Renal pelvis (tissue), 12 donors: ENCODE results near the gene SLC24A4. TPM values are rescaled to one million over a fixed set of nuclear protein-coding genes. Genes with fewer than 3 reads are reported as not detected.
A peak's percentile ranks its signal among the peaks of the same experiment; 100 is the strongest.

Experiments
- DNase-seq: peaks from one replicate; pipeline ENCODE4 v3.0.0-alpha.2; 2013
- long read RNA-seq, 16 experiments: transcript quantifications; one replicate each; lab custom pipeline, GENCODE V29; 2026
- polyA plus RNA-seq, 3 donors: library from polyadenylated mRNA; unstranded; fragments of 120-200 nt; gene quantifications; one replicate each; pipeline ENCODE4 v1.2.1, GENCODE V29; 2013; ENCODE audit not compliant: insufficient read length in 3 of 3

The SLC24A4 gene, protein sequence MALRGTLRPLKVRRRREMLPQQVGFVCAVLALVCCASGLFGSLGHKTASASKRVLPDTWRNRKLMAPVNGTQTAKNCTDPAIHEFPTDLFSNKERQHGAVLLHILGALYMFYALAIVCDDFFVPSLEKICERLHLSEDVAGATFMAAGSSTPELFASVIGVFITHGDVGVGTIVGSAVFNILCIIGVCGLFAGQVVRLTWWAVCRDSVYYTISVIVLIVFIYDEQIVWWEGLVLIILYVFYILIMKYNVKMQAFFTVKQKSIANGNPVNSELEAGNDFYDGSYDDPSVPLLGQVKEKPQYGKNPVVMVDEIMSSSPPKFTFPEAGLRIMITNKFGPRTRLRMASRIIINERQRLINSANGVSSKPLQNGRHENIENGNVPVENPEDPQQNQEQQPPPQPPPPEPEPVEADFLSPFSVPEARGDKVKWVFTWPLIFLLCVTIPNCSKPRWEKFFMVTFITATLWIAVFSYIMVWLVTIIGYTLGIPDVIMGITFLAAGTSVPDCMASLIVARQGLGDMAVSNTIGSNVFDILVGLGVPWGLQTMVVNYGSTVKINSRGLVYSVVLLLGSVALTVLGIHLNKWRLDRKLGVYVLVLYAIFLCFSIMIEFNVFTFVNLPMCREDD
- under 1 TPM; 0.13 to 0.47 (median 0.19) TPM for polyA plus RNA-seq
- long read RNA-seq, donor 1 = 0 reads
- long read RNA-seq, donor 2 = 0 reads
- long read RNA-seq, donor 3 = 0 reads
- long read RNA-seq, donor 4 = 0 reads
- long read RNA-seq, donor 5 = 0 reads
- long read RNA-seq, donor 6 = 0 reads
- long read RNA-seq, donor 7 = 0 reads
- long read RNA-seq, donor 8 = 0 reads
- long read RNA-seq, donor 9 = 0 reads
- long read RNA-seq, donor 10 = 0 reads
- long read RNA-seq, donor 11 = 0 reads
- long read RNA-seq, donor 12 = 0 reads
- long read RNA-seq, donor 13 = 0 reads
- long read RNA-seq, donor 14 = 0 reads
- long read RNA-seq, donor 15 = 0 reads
- long read RNA-seq, donor 16 = 0 reads

DNA sequence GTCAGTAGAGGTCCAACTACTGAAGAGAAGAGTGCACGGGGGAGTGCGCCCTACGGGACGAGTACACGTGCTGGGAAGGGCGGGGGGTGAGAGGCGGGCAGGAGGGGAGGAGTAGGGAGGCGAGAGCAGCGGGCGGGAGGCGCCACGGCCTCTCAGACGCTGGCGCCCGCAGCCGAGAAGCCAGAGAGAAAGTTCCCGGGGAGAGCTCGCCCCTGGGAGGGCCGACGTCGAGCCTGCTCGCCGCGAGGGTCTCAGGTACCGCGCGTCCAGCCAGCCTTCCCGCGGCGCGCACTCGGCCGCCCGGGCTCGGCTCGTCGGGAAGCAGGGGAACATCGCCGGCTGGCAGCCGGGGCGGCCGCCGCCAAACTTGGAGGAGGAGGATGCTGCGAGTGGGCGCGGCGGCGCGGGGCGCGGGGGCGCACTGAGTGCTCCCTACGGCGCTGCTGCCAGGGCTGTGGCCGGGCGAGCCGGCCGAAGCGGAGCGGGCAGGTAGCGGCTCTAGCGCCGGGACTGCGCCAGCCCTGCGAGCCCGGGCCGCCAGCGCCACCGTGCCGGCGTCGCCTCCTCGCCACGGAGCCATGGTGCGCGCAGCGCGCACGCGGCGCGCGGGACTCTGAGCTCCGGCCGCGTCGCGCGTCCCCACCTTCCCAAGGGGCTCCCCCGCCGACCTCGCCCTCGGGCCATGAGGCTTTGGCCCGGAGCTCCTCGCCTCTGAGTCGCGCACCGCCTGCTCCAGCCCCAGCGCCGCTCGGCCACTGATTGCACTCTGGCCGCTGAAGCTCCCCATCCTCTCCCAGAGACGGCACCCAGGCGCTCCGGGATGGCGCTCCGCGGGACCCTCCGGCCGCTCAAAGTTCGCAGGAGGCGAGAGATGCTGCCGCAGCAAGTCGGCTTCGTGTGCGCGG lies at the start of gene SLC24A4:
SLC24A4 (plus strand) TSS at position 155 of the 905 bp plus-strand sequence; CDS start at position 821, 666 bp downstream.
- peak; percentile 19 for DNase-seq

DNA sequence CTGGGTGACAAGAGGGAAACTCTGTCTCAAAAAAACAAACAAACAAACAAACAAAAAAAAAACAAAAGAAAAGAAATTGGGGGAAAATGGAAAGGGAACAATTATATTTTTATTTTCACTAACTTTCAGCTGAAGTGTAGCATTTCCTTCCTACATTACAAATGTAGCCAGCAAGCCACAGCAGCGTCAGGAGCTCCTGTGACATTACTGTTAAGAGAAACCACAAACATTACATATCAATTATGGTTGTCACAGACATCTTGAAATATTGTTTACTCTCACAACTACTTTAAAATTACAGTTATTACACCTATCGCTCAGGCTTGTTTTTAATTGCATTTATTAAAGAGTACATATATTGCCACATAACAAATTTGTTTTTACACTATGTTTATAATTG lies 49.8 kb upstream of the SLC24A4 start:
- DNase-seq = no peak

DNA sequence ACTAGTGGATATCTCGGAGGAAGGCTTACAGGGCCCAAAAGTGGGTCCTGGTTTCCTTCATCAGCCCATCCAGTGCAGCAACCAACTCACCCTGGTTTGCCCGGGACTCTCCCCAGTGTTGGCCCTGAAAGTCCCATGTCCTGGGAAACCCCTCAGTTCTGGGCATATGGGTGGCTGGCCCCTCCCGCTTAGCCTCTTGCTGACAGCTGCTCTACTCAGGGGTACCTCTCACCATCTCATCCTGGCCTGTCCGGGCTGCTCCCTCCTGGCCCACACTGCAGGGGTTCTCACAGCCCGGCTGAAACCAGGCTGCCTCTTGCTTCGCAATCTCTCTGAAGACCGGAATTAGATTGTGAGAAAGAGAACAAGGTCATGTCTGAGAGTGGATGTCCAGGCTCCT lies 48.9 kb upstream of the SLC24A4 start:
- no peak for DNase-seq

DNA sequence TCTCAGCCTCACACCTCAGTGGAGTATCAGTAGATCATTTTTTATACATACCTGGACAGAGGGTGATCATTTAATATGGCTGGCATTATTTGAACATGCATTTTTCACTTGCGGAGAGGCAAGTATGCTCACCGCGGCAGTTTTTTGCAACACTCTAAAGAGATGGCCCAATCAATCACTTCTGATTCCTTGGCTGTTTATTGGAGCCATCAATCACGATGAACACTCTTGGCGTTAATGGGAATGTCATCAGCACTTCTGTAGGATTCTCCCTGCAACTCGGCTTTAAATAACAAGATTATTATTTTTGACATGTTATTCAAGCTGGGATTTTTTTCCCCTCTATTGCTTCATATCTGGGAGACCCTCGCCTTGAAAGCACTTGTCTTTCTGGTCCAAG lies 46.9 kb upstream of the SLC24A4 start:
- DNase-seq = no peak

DNA sequence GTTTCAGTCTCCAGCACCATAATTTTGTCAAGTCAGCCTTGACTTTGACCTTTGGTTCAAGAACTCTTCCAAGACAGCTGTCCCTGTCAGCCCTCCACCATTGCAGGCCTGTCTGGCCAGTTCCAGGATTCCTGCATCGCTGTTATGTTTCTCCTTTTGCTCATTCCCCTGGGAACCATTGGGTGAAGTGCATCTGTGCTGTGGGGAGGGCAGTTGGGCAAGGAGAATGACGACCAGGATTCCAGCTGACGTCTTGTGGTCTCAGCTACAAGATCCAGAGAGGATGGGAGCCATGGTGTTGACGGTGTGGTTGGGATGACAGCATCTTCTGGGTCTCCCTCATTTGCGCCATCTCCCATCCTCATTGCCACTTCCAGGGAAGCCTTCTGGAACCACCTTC lies 45.9 kb upstream of the SLC24A4 start:
- DNase-seq = no peak

DNA sequence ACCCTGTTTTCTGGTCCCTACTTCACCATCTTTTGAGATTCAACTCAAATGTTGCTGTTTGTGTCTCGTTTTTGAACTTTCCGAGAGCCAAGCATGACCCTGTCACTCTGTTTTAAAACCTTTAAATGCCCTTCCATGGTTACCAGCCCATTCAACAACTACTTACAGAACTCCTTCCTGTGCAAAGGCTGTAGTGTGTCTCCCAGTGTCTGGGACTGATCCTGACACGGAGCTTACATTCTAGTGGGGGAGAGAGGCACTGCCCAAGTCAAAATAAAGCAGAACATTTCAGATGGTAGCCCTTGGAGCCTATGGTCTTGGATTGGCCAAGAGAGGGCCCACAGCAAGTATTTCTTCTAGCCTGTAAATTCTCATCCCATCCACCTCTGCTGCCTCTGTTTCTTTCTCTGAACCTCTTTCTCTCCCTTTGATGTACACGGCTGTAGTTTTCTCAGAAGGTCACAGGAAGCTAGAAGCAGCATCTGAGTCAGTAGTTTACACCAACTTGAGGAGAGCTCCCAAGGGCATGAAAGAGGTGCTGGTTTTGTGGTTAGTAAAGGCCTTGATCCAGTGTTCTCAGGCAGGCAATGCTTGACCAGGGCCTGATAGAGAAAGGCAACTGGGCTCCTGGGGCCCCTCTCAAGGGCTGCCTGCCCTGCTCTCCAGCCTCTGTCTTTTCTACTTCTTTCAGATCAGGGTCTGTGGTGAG lies 42.3 kb upstream of the SLC24A4 start:
- DNase-seq = no peak

DNA sequence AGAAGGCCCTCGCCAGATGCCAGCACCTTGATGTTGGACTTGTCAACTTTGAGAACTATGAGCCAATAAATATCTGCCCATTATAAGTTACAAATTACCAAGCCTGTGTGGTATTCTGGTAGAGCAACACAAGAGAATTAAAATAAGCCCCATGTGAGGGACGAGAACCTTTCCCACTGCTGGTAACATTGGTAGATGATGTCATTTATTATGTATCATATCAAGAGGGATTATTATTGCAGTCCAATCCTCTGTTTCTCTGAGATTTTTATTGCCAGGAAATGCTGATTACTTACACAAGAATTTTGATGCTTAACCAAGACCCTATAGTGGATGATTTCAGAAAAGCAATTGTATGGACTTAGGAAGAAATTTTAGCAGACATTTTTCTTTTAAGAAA lies 40.3 kb upstream of the SLC24A4 start:
- no peak for DNase-seq

DNA sequence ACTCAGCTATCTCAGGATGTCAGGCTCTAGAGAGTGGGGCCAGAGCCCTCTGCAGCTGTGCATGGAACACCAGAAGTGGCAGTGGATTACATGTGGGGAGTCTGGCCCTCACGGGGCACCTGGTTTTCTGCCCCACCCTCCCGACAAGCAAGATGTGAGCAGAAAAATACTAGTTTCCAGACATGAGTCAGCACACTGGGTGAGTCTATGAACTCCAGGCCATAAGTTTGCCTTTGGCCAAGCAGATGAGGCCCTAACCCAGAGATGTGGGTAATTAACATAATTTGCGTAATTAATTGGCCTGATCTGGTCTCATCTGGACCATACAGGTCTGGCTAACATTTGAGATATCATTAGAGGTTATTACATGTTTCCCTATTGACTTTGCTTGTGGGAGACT lies 37.7 kb upstream of the SLC24A4 start:
- DNase-seq = no peak

DNA sequence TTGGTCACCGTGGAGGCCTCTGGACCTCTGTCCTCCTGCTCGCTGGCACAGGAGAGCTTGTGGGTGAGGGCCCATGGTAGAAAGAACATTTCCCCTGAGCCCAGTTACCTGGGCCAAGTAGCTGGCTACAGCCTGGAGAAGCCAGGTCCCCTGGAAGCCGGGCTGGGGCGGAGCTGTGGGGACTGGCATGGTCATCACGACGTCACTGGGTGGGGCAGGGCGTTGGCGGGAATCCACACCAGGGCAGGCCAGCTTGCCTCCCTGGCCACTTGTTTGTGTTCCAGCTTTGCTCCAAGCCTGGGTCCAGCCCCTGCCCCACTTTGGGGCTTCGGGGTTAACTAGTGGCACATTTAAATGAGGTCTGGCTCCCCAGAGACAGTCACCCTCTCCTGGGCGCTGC lies 35.0 kb upstream of the SLC24A4 start:
- DNase-seq = no peak

DNA sequence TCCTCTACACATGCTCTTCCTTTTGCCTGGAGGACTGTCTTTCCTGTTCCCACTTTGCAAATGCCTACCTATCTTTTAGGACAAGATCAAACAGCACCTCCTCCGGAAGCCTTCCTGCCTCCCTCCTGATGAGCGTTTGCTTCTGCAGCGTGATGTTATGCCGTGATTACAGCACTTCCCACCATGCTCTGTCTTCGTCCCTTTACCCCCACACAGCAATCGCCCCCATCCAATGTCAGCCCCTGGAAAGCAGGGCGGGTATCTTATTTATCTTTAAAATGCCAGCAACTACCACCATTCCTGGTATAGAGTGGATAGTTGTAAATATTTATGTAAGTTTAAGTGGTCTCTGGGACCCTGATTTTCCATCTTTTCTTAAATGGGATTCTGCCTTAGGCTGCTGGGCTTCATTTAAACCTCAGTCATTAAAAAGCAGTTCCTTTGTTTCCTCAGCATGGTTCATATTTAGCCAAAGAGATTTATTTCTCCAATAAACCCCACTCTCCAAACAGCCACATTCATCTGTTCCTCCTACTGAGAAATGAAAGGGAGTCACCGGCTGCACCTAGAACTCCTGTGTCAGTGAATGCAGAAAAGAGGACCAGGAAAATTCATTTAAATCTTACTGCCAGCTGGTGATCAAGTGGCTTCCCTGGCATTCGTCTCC lies 33.8 kb upstream of the SLC24A4 start:
- no peak for DNase-seq

DNA sequence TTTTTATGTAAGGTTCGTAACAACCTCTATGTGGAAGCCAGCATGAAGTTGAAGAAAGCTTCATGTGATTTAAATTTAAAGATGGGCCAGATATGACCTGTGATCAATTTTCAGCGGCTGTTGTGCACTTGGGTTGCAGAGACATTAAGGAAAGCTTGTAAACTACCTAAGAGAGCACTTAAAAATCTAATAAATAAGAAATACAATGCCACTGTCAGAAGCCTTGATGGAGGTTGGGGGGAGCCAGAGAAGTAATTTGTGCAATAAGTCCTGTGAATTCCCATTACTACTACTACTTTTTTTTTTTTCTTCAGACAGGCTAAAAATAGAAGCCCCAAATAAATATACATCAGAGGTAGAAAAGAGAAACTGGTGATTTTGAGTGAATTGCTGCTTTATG lies 30.3 kb upstream of the SLC24A4 start:
- DNase-seq = peak; percentile 24

DNA sequence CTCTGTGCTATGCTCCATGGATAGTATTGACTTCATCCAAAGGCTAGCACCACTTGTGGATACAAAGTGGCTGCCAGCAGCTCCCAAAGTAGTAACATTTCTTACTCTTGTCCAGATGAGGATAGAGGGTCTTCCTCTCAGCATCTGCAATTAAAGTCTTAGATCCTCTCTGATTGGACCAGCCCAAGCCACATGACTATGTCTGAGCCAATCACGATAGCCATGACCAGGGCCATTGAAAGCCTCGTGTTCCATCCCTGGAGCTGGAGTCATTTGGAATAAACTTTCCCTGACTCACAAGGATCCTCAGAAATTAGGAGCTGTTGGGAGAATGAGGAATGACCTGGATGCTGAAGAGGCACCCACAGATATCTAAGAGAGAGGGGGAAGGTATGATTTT lies 28.5 kb upstream of the SLC24A4 start:
- no peak for DNase-seq

DNA sequence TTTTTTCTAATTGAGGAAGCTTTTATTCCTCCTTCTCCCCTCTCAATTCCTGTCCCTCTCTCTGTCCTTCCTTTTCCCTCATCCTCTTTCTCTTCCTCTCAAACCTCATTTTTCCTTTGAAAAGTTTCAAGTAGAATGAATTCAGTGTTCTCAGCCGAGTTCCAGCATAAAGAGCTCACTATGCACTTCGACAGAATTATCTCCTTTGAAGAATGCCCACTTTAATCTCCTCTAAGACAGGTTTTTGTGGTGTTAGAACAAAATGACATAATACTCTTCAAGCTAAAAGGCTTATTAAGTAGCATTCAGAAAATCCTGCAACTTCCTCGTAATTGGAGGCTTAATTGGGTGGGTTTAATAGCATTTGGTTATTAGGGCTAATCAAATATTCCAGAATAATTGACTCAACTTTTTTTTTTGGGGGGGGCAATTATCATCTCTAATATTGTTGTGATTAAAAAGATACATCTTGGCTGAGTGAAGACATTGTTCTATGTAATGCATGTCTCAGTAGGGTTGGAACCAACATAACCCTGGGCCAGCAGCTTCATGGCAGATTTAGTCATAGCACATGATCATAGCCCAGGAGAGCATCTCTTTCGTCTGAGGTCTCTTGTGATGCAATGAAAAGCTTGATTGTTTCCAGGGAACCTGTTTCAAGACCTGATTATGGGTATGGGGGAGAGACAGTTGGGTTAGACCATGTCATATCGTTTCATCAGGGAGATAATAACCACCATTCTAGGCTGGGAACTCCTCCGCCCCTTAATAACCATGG lies 25.0 kb upstream of the SLC24A4 start:
- DNase-seq = no peak

DNA sequence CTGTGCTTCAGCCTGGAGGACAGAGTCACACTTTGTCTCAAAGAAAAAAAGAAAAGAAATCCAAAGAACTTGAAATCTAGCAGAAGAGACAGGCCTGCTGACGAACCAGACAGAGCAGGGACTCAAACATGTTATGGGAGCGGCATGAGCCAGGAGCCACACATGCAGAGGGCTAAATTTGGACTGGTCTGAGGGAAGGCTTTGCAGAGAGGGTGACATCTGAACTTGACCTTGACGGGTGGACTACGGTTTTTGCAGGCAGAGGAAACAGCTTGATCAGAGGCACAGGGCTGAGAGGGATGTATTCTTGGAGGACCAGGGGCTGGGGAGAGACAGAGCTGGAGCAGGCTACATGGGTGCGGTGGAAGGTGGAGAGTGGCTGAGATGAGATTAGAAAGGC lies 20.5 kb upstream of the SLC24A4 start:
- no peak for DNase-seq

DNA sequence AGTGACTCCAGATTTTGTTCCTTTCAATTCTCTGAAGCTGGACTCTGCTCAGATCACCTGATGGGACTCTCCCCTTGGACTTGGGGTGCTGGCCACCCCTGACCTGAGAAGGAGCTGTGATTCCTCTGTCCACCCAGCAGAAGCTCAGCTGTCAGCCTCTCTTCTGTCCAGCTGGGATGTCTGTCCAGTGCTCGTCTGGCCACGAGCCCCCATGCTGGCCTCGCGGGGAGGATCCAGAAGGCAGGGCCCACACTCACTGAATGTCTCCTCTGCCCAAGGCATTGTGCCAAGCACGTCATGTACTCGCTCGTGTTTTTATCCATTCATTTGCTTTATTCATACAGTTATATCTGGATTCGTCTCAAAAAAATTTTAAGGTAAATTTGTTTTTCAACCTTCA lies 14.2 kb upstream of the SLC24A4 start:
- DNase-seq = no peak

DNA sequence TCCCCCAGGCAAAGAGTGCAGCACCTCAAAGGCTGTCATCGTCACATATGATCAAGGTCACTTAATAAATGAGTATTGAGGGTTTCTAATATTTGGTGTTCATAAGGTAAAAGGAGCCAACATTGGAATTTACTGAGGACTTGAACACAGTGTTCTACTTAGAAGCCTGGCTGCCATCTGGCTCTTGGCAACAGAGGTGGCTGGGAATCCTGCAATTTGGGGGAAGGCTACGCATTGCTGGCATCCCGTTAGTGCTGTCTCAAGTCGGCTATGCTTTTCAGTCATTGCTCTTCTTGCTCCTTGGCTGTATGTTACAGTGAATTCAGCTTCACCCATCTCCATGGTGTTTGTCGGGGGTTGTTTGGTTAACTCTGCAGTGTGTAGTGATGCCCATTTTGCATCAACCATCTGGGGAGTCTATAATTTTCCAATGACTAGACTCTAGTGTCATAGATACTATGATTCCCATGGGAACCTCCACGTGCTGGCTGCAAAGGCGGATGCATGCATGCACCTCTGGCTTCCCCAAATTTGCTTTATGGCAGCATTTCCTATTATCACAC lies 12.9 kb upstream of the SLC24A4 start:
- no peak for DNase-seq

DNA sequence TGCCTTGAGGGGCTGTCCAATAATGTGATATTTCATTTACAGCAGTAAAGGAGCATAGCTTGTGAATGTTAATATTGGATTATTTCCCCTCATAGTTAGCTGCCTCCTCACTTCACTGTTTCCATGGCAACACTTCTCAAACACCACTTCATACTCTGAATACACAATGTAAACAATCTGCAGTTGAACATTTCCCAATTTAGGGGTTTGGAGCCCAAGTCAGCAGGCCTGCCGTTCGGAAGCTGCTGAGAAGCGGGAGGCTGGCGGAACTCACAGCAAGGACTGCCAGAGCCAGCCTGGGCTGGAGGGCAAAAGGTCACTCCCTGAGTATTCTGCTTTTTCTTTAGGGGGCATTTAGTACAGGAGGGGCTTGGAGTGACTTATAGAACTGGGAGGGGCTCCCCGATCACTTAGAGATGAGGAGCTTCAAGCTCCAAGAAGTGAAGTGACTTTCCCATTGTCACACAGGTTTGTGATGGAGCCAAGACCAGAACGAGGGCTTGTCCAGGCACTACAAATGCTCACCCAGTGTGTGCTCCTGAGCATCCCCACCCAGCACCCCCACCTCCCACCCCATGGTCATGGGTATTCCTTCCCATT lies 12.1 kb upstream of the SLC24A4 start:
- DNase-seq = no peak

DNA sequence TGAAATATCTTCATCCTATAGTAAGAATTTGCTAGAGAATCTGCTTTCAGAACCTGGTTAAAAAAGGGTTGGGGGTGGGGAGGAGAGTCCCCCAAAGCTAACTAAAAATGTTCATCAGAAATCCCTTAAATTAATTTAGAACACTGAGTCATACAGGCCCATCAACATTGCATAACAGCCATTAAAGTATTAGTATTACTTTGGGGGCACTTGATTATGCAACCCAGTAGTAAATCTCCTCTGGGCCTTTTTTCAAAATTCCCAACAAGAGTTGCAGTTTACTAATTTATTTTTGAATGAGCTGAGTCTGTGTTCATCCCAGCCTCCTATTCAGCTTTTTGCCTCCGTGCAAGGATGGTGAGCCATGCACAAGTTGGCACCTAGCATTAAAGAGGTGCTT lies 8.8 kb upstream of the SLC24A4 start:
- DNase-seq = no peak
